C4-2B (cell line): ENCODE results near the gene C15orf39.

Experiments used
- CTCF ChIP-seq: fragments of 450-650 bp; conservative IDR thresholded peaks from 2 replicates; pipeline ENCODE4 v1.5.1; 2017; ENCODE audit warnings: mild to moderate bottlenecking
- ZFX ChIP-seq: fragments of 450-650 bp; IDR thresholded peaks from 2 replicates; pipeline ENCODE4 v1.6.1; 2017

- no peak for TF ChIP-seq CTCF
- no peak for TF ChIP-seq ZFX
Measured at GRCh38 chr15:75209289-75209676, 7.6 kb downstream of the C15orf39 start.
